GM18519 (cell line): ENCODE results near the gene RAD51B.

ENCODE experiments used
- ATAC-seq: cut with Tn5 transposase; IDR thresholded peaks from one replicate; pipeline ENCODE4 v1.9.1; 2021; ENCODE audit warnings: mild to moderate bottlenecking, moderate library complexity; ENCODE audit not compliant: unreplicated experiment, low FRiP score

Gene RAD51B

DNA sequence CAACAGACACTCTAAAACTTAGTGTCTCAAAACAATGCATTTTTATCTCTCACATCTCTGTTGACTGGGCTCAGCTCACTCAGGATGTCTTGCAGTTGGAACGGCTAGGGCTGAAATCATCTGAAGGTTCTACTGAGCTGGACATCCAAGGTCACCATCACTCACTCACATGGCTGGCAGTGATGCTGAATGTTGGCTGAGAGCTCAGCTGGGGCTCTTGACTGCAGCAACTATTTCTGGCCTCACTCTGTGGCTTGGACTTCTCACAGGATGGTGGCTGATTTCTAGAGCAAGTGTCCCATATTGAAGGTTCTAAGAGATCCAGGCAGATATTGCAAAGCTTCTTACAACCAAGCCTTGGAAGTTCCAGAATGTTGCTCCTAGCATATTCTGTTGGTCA lies 806.8 kb downstream of the RAD51B start:
- ATAC-seq = no peak

DNA sequence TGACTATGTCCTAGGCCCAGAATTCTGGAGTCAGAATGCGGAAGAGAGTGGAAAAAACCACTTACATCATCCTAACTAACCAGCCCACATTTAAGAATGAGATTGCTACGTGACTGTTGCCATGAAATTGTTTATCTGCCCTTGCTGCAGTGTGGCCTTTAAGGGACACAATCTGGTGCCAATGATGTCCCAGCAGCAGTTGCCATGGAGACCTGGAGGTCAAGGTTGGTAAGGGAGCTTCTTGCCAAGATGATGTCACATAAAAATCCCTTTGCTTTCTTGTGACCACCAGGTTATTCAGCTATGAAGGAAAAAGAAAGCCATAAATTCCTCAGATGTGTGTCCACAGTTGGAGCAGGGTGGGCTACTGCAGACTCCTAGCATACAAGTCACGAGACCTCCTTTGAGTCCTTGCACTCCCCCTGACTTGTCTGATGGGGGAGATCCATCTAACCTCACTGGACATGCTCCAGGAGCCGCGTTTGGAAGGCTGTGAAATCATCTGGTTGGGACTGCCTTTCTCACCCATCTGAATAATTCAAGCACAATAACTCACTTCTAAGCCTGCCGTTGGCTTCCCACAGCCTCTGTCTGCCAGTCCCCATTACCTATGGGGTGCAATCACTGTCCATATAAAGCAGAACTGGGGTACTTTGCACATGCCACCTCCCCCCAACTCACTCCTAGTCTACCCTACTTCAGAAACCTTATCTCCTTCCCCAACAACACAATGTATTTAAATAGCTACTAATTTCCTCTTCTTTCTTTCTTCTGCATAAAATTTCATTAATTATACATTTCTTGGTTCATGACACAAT lies 807.7 kb downstream of the RAD51B start:
- no peak for ATAC-seq

DNA sequence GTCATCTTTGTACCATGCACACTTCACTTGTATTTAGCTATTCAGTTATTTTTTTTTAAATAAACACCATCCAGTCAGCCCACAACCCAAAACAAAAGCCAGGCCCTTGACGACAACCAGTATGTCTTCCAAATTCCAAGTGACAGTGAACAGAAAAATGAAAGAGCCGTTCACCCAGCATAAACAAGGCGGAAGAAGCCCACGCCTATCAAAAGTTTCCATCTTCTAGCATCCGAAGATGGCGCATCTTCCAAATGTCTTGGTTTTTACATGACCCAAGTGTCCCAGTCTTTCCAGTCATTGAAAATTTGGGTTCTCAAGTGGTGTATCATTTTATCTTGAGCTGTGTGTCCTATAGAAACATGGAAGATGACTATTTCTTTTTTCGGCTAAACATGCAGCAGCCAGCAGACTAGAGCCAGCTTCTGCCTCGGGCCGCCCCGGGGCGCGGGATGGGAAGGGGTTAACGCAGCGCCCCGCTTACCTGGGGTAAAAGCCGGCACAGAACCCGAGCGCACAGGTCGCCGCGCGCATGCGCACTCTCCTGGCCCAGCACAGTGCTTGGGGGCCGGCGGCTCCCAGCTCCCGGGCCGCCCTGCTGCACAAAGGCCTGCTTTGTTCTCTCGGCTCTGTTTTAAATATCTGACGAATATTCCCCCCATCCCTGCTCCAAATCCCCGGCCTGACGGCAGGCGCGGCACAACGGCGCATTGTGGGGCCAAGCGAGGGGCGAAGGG lies 808.5 kb downstream of the RAD51B start:
- ATAC-seq = no peak

DNA sequence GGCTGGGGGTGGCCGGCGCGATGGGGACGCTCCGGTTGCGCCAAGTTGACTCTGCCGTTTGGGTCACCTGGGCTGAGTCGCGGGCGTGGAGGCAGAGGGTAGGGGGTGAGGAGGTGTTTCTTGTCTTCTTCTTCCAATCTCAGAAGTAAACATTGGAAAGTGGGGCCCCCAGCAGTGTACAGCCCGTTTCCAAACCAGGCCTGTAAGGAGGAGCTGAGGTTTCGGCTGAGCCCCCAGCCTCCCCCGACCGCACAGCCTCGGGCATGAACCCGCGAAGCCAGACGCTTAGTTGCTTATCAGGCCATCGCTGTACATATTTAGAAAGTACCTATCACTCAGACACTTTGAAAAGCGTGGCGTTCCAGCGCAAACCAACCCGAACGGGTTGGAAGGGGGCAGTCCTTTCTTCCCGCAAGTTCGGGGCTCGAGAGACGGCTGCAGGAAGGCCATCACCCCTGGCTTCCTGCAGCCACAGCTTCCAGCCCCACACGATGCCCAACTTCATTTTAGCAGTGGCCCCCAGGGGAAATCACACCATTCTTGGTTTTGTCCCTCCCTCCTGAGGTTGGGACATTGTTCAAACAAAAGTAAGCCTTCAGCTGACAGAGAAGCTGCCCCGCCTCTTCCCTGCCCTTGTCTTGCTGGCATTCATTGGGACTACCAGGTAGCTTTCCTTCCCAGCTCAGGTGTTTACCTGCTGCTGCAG lies 809.2 kb downstream of the RAD51B start:
- no peak for ATAC-seq

DNA sequence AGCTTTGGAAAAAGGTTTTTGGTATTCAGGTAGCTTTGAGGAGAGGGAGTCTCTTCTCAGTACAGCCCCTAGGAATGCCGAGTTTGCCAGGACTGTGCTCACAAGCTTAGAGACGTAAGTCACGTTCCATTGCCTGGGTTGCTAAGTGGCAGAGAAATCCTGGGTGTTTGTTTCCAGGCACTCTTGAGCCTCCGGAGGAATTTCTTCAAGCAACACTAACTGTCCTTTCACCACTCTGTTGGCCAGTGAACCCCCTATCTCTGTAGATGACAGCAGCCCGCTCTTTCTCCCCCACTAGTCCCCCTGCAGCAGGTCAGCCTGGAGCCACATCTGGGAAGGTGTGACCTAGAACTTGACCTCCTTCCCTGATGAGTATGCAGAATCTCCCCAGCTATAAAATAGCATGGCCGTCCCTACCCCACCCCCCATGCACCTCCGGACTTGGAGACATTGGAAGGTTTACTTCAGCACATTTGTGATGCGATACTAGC lies 810.5 kb downstream of the RAD51B start:
- ATAC-seq = no peak

DNA sequence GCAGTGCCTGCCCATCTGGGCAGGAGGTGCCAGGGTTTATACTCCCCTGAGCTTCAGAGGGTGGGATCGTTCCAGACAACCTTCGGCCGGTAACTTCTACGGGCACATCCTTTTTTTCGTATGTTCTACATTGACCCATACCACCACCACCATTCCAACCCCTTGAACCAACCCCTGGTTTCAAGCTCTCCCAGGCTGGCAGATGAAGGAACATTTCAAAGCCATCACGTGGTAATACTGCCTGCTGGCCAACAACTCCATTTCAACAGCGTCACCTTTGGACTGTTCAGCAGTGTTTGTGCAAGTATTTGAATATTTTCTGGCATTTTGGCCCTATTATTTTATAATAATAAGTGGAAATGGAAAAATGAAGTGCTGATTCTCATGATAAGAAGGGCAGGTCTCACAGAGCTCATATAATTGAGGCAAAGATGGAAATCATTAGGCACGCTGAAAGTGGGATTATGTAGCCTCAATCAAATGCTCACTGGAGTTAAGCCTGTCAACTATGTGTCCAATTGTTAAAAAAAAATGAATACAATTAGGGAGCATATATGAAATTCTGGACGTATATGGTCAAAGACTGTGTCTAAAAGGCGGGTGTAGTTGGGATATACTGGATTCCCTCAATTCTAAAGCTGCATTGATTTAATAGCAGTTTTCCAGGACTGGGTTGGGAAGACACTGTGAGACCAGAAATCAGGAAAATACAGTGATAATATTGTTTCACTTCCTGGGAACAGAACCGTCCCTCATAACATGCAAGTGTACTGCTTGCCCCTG lies 811.2 kb downstream of the RAD51B start:
- no peak for ATAC-seq

DNA sequence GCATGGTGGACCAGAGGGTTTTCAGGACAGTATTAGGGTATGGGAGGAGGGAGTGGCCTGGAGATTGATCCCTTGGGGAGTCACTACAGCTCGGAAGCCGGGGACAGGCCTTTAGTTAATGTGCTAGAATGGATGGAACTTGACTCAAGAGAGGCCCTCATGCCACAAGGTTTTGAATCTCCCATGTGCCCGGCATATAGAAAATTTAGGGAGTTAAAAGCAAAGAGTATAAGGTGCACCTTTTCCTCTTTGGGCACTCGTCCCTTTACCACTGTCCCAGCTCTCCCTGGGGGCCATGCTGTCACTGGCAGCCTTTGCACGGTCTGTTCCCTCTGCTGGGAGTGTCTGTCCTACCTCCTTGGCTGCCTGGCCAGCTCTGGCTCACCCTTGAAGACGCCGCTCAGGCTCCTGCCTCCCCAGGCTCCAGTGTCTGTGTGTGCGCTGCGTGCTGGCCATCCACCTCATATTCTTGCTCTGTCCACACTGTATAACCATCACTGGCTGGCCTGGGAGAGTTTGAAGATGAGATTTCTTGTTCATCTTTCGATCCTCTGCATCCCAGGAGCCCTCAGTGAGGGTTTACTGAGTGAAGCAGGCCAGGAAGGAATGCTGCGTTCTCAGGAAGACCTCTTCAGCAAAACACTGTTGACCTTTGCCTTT lies 811.9 kb downstream of the RAD51B start:
- ATAC-seq = no peak

DNA sequence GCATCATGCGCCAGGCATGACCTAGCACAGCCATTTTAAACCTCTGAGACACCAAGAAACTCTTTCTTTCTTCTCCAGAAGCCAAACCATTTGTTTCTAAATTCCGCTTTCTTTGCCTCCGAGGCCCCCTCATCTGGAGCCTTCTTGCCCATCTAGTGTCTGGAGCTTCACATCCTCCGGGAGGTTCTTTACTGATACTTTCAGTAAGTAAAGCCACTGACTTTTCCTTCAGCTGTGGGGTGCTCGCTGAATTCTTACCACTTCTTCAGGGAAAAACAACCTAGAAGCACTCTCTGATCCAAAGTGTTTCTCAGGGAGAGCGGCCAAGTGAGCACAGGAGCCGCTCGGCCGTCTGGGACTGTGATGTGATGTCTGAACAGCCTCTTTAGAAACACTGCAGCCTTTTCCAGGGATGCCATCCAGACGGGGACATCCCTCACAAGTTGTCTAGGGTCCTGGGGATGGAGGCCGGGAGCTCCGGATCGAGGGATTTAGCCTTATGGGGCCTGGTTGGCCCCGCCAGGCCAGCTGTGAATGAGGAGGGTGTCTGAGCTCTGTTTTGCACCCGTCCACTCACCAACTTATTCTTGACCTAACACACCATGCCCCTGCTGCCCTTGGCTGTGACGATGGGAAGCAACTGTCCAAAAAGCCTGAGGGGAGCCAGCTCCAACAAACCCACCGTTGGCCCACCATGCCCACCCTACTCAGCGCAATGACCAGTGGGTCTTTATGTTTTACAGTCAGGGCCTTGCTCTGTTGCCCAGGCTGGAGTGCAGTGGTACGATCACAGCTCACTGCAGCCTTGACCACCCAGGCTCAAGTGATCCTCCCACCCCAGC lies 812.7 kb downstream of the RAD51B start:
- no peak for ATAC-seq

DNA sequence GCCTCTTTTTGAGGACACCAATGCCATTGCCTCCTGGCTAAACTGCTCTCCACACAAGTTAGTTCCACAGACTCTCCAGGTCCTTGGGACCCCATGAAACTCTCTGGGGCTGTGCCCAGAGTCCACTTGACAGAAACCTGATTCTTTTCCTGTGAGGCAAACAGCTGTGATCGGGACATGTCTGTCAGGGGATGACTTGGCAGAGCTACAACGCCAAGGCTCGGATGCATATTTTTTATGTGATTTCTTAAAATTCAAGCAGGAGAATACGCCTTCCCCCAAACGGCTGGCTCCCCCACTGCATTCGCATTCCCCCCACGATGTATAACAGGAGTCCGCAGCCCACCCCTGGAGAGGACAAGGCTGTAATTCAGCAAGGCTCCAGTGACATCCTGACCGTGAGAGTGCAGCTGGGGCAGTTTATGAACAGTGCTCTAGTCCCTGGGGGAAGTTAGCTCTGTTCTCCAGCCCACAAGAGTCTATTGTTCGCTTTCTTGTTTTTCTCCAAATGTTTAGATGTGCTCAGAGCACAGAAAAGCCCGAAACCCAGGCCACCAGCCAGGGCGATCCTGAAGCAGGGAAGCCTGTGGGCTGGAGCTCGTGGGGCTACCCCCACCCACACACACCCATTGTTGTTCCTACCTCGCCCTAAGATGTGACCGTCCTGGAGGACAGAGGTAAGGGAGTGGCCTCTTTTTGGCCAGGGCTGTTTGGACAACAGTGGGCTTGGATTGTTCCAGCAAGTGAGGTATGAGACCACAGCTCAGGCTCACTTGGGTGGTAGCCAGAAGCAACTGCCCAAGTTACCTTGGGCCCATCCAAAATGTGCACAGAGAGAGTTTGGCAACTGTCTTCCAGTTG lies 813.8 kb downstream of the RAD51B start:
- no peak for ATAC-seq

DNA sequence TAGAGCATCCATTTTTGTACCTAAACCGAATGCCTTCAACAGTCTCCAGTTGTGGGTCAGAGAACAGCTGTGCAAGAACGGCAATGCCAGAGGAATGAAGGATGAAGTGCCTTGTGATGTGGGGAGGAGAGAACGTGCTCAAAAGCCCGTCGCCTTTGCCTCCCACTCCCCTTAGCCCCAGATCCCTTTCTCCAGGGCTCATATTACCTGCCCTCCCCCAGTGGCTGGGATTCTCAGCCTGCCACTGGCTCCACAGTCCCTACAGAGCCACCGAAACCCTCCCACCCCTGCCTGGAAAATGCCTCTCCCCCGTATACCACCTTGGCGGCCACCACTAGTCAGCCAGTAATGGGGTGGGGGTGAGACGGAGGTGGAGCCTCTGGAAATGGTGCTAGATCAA lies 814.8 kb downstream of the RAD51B start:
- no peak for ATAC-seq

DNA sequence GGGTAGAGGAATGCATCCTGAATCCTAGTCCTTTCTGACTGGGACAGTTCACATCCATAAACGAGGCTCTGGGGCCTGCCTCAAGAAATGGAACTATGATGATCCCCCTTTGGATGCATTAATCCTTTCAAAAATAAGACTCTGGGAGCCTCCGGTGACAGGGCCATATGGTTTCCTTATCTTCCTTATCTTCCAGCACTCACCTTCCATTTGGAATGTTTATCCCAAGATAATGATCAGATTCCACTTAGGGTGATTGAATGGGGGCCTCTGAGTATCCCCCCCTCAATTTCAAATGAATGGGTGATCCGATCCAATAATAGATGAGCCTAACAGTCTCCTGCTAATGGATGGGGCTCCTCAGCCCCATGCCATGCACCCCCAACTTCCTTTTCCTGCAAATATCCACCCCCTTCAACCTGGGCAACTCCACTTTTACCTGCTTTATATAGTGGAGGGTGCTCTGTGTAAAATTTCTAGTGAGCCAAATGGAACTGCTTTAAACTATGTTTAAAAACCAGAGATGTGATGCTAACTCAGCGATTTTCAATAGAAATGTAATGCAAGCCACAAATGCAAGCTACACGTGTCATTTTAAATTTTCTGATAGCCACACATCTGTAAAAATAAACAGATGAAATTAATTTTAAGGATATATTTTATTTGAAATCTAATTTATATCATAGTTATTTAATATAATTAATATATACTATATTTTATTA lies 815.5 kb downstream of the RAD51B start:
- no peak for ATAC-seq

DNA sequence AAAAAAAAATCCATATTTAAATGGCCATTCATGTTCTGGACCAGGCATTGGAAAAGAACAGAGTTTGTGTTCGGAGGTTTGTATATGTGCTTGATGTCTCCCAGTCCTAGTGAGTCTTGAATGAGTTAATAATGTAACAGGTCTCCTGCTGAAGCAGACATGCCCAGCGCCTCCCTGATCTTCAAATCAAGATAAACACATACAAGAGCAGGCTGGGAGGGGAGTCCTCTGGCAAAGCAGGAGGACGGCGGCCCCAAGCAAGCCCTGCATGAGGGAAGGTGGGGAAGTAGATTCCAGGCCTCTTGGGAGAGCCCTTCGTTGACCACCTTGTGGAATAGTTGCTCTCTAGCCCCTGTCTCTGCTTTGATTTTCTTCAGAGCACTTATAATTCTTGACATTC lies 817.0 kb downstream of the RAD51B start:
- ATAC-seq = no peak

DNA sequence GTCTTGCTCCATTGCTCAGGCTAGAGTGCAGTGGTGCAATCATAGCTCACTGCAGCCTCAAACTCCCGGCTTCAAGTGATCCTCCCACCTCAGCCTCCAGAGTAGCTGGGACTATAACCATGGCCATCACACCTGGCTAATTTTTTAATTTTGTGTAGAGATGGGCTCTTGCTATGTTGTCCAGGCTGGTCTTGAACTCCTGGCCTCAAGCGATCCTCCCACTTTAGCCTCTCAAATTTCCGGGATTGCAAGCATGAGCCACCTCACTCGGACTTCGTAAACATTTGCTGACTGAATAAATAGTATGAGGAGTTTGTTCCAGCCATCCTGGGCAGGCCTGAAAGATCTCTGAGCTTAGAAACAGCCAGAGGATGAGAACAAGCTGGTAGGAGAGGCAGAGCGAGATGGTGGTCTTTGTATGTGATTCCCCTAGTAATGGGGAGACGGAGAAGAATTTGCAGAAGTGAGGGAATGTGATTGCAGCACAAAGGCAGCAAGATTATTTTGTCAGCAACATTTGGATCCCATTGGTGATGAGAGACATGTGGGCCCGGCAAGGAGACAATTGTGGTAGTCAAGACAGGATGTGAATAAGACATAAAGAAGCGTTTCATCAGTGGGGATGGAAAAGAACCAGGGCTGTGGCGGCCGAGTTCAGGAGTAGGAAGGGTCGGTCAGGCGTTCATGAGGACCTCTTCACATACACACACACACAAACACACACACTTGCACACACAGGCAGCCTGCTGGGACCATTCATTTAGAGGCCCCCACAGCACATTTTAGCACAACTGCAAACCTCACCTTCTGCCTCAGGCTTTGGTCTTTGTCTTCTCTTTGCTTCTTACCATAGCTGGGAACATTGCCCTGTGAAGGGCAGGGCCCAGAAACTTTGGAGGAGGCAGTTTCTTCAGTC lies 817.8 kb downstream of the RAD51B start:
- no peak for ATAC-seq

DNA sequence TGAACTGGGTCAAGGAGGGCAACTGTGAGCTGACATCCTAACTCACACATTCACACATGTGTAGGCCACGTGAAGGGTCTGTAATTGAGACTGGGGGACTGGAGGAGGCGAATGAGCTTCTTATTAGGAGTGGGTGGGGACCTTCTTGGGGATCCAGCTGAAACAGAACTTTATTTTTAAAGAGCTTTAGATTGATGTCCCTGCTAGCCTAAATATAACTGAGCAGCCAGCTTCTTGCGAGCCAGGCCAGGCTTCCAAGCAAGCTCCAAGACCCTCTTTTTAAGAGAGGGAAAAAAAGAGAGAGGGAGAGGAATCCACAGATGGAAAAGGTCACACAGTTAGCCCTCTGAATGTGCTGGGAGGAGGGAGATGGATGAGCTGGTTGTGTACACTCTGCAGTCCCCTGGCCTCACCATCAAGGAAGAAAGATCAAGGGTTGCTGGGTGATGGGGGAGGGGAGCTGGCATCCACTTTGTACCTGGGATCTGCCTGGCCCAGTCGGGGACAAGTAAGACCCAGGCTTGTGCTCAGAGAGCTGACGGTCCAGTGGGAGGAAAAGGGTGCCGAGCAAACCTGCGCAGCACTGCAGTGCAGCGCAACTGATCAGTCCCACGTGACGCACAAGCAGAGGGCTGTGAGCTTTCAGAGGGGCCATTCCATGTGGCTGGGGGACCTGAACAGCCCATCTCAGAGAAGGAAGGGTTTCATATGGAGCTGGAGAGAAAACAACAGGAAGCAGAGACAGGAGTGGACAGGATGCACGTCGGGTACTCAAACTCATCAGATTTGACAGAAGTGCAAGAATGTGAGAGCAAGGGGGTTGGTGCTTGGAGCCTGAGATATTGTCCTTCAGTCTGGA lies 818.8 kb downstream of the RAD51B start:
- no peak for ATAC-seq

DNA sequence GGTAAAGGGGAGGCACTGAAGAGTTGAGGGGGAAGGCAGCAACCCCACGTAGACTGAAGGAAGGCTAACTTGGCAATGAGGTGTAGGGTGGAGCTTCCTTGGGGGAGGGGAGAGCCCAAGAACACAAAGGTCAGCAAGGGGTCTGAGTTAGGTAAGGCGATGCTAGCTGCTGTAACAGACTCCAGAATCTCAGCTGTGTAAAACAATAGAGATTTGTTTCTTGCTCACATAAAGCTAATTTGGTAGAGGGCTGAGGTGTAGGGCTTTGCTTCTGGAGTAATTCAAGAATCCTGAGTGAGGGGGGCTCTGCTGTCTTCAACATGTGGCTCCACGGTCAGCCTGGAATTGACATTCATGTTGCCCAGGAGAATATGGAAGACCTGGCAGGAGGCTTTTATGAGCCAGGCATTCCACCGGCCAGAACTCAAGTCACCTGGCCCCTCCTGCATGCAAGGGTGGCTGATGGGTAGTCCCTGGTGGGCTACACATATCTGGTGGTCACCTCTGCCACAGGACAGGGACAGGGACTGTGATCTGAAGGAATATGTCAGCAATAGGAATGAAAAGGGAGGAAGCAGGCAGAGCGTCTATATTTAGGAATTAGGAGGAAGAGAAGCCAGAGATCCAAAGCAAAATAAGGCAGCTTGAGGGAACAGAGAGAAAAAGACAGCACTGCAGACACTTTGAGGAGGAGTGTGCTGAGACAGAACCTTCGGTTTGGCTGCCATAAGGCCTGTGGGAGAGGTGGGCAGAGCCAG lies 819.6 kb downstream of the RAD51B start:
- no peak for ATAC-seq
